Thyroid gland (tissue), 4 donors: ENCODE measurements around the gene ULK1.

Experiments
- CTCF ChIP-seq, 6 experiments: fragments of 200-600 bp in 3 of 6; fragments of 450-650 bp in 3 of 6; sonication (generic) in 3 of 6; IDR thresholded peaks; one replicate each; pipeline ENCODE4 v1.5.1; 2016 to 2019; ENCODE audit warnings: antibody characterized with exemption in 6 of 6, mild to moderate bottlenecking in 2 of 6, inconsistent platforms in 1 of 6, moderate library complexity in 1 of 6
- POLR2A ChIP-seq, 2 donors: fragments of 450-650 bp; IDR thresholded peaks; one replicate each; pipeline ENCODE4 v1.6.1; 2017; ENCODE audit warnings: antibody characterized with exemption in 2 of 2, mild to moderate bottlenecking in 2 of 2, moderate library complexity in 1 of 2

GRCh38 chr12:131923260-131923659 lies 28.8 kb downstream of the ULK1 start:
- TF ChIP-seq CTCF (IDR thresholded peaks at IDR 0.05) (no peak), POLR2A (IDR thresholded peaks at IDR 0.05) (no peak)
